ENCODE measurements around the gene S100A7A.

S100A7A gene

DNA sequence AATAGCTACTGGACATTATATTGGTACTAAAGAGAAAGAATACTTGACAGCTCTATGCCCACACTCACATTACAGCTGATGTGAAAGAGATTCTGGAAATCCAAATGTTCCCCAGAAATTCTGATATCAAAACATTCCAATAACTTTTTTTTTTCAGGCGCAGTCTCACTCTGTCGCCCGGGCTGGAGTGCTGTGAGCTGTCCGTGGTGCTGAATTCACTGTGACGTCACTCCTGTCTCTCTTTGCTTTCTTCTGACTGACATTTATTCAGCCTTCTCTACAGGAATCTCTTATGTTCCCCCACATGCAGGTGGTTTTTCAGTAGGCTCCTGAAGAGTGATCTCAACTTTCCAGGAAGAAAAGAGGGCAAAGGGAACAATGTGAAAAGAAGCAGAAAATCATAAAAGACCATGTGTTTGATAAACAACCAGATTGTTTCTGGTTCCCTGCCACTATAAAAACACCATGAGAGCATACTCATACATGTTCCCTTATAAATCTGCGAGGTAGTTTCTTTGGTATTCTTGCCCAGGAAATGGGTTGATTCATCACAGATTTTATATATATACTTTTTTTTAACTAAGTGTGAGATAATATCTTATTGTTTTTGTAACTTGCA is 6.2 kb downstream of the S100A7A start:
- ATAC-seq (replicated peaks): no peak
- H3K4me1 Mint-ChIP-seq: no peaks in the 10 kb centered on the region
- no peaks in the 10 kb centered on the region for H3K36me3 Mint-ChIP-seq
- no peak overlapping the region for H3K4me3 Mint-ChIP-seq
- no peaks in the 10 kb centered on the region for H3K9me3 Mint-ChIP-seq
- DNase-seq: no peak
- H3K27me3 Mint-ChIP-seq: peaks cover 35 to 40% of the 10 kb centered on the region in 2 donors
- no peak overlapping the region for H3K27ac Mint-ChIP-seq

GRCh38 chr1:153426809-153427208 is 10.5 kb downstream of the S100A7A start:
- Mint-ChIP-seq H3K9me3 (no peaks in the 10 kb centered on the region), H3K27me3 (peaks cover 22 to 35% of the 10 kb centered on the region in 2 donors)
- ATAC-seq (replicated peaks): no peak

GRCh38 chr1:153428073-153428638 is 11.8 kb downstream of the S100A7A start:
- Mint-ChIP-seq H3K9me3 (no peaks in the 10 kb centered on the region), H3K4me1 (no peaks in the 10 kb centered on the region), H3K36me3 (no peaks in the 10 kb centered on the region), H3K27ac (no peak overlapping the region), H3K27me3 (peaks cover 29 to 44% of the 10 kb centered on the region in 2 donors), H3K4me3 (no peak overlapping the region)
- DNase-seq: no peak
- no peak for ATAC-seq (replicated peaks)

More at GRCh38 chr1:153426809-153427208, 10.5 kb downstream of the S100A7A start:
- Mint-ChIP-seq H3K4me1 (no peaks in the 10 kb centered on the region), H3K27ac (no peak overlapping the region), H3K4me3 (no peak overlapping the region), H3K36me3 (no peaks in the 10 kb centered on the region)
- no peak for DNase-seq

DNA sequence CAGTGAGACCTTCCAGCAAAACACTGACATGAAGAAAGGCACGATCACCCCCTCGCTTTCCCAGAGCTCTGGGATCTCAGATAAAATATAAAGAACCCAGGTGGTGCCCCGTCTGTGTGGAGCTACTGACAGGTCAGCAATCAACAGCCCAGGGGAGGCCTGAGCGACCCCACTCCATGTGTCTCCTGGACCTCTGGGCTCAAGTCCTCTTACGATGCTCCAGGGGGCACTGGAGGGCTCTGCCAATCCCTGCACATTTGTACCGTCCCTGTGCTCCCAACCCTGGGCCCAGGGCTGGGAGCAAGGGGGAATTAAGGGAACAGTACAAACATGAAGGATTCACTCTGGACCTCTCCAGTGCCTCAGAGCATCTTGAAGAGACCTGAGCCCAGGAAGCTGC is 12.5 kb downstream of the S100A7A start:
- no peaks in the 10 kb centered on the region for H3K36me3 Mint-ChIP-seq
- H3K9me3 Mint-ChIP-seq: no peaks in the 10 kb centered on the region
- DNase-seq (no peak), ATAC-seq (replicated peaks) (no peak)
- H3K4me3 Mint-ChIP-seq: no peak overlapping the region
- H3K27ac Mint-ChIP-seq: no peak overlapping the region
- H3K4me1 Mint-ChIP-seq: no peaks in the 10 kb centered on the region
- peaks cover 27 to 46% of the 10 kb centered on the region in 2 donors for H3K27me3 Mint-ChIP-seq

DNA sequence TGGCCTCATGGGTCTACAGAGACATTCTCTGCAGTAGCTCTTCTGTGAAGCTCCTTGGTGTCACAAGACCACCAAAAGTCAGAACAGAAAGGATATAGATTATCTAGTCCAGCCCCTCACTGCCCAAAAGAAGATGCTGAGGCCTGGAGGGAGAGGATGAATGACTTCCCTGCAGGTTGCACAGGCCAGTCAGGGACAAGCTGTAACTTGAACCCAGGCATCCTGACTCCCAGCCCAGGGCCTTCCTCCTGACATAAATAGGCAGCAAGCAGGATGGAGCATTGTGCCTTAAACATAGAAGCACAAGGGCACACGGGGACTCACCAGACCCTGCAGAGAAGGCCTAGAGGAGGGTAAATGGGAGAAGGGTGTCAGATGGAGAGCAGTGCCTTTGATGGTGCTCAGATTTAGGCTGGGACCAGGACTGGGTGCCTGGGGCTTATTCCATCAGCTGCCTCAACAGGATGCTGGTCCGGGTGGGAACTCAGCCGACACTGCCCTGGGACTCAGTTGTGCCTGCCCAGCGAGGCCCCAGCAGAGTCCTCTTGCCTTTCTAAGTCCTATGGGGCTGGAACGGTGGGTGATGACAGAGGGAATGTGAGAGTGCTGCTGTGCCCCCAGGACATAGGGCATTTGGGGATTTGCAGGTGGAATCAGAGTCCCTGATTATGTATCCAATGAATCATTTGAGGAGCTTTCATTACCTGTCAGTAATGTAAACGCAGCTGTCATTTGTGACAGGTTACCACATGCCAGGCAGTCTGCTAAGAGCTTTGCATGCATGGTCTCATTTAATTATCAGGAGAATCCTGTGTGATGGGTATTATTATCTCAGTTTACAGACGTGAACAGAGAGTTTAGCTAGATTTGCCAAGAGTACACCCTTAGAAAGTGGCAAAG is 13.2 kb downstream of the S100A7A start:
- no peaks in the 10 kb centered on the region for H3K36me3 Mint-ChIP-seq
- H3K27me3 Mint-ChIP-seq: peaks cover 24 to 47% of the 10 kb centered on the region in 2 donors
- H3K4me3 Mint-ChIP-seq: no peak overlapping the region
- H3K9me3 Mint-ChIP-seq: no peaks in the 10 kb centered on the region
- H3K4me1 Mint-ChIP-seq: no peaks in the 10 kb centered on the region
- ATAC-seq (replicated peaks) (no peak), DNase-seq (no peak)
- no peak overlapping the region for H3K27ac Mint-ChIP-seq

GRCh38 chr1:153430166-153430553 is 13.8 kb downstream of the S100A7A start:
- H3K27me3 Mint-ChIP-seq: peaks cover 24 to 53% of the 10 kb centered on the region in 2 donors
- no peak overlapping the region for H3K4me3 Mint-ChIP-seq
- DNase-seq (no peak), ATAC-seq (replicated peaks) (no peak)
- no peaks in the 10 kb centered on the region for H3K9me3 Mint-ChIP-seq
- no peak overlapping the region for H3K27ac Mint-ChIP-seq
- no peaks in the 10 kb centered on the region for H3K36me3 Mint-ChIP-seq
- H3K4me1 Mint-ChIP-seq: no peaks in the 10 kb centered on the region

DNA sequence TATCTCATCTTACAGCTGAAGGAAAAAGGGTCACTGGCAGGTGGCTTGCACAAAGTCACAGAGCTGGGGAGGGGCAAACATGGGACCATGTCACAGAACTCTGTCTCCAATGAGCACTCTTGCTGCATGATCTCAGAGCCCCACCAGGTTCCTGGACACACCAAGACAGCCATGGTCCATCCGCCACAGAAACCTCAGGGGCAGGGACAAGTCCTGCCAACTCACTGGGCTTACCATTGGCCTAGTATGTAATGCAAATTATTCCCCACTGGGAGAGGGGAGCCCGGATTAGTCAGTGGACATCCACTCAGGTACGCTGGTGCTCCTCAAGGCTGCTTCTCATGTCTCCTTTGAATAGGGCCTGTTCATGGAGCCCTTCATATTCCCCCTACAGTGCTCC is 14.2 kb downstream of the S100A7A start:
- no peaks in the 10 kb centered on the region for H3K9me3 Mint-ChIP-seq
- no peak overlapping the region for H3K4me3 Mint-ChIP-seq
- no peak overlapping the region for H3K27ac Mint-ChIP-seq
- DNase-seq: no peak
- H3K27me3 Mint-ChIP-seq: peaks cover 21 to 55% of the 10 kb centered on the region in 2 donors
- no peak for ATAC-seq (replicated peaks)
- H3K4me1 Mint-ChIP-seq: no peaks in the 10 kb centered on the region
- H3K36me3 Mint-ChIP-seq: no peaks in the 10 kb centered on the region

DNA sequence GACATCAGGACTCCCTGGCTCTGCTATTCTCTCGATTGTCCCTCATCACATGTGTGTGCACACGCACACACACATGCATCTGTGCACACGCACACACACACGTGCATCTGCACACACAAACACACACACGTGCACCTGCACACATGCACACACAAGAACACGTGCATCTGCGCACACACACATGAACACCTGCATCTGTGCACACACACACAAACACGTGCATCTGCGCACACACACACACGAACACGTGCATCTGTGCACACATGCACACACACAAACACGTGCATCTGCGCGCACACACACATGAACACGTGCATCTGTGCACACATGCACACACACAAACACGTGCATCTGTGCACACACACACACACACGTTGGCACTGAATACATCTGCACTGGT is 14.7 kb downstream of the S100A7A start:
- Mint-ChIP-seq H3K4me1 (no peaks in the 10 kb centered on the region), H3K9me3 (no peaks in the 10 kb centered on the region), H3K36me3 (no peaks in the 10 kb centered on the region), H3K27me3 (peaks cover 18 to 59% of the 10 kb centered on the region in 2 donors), H3K4me3 (no peak overlapping the region), H3K27ac (no peak overlapping the region)
- ATAC-seq (replicated peaks): no peak
- no peak for DNase-seq

- peaks cover 16 to 61% of the 10 kb centered on the region in 2 donors for H3K27me3 Mint-ChIP-seq
- no peak overlapping the region for H3K27ac Mint-ChIP-seq
- H3K36me3 Mint-ChIP-seq: no peaks in the 10 kb centered on the region
- no peaks in the 10 kb centered on the region for H3K4me1 Mint-ChIP-seq
- DNase-seq (no peak), ATAC-seq (replicated peaks) (no peak)
- H3K9me3 Mint-ChIP-seq: no peaks in the 10 kb centered on the region
- no peak overlapping the region for H3K4me3 Mint-ChIP-seq
Observed at GRCh38 chr1:153431427-153431826, 15.1 kb downstream of the S100A7A start.

GRCh38 chr1:153431928-153432327 is 15.6 kb downstream of the S100A7A start:
- H3K4me1 Mint-ChIP-seq: peaks cover 0 to 2% of the 10 kb centered on the region in 2 donors
- no peak overlapping the region for H3K4me3 Mint-ChIP-seq
- H3K36me3 Mint-ChIP-seq: no peaks in the 10 kb centered on the region
- no peaks in the 10 kb centered on the region for H3K9me3 Mint-ChIP-seq
- peaks cover 16 to 56% of the 10 kb centered on the region in 2 donors for H3K27me3 Mint-ChIP-seq
- no peak for DNase-seq
- no peak for ATAC-seq (replicated peaks)
- H3K27ac Mint-ChIP-seq: no peak overlapping the region

- Mint-ChIP-seq H3K4me3 (no peak overlapping the region), H3K27ac (no peak overlapping the region), H3K4me1 (peaks cover 0 to 2% of the 10 kb centered on the region in 2 donors), H3K9me3 (no peaks in the 10 kb centered on the region), H3K36me3 (no peaks in the 10 kb centered on the region), H3K27me3 (peaks cover 22 to 56% of the 10 kb centered on the region in 2 donors)
- DNase-seq: no peak
- no peak for ATAC-seq (replicated peaks)
Observed at GRCh38 chr1:153432874-153433681, 16.8 kb downstream of the S100A7A start.

DNA sequence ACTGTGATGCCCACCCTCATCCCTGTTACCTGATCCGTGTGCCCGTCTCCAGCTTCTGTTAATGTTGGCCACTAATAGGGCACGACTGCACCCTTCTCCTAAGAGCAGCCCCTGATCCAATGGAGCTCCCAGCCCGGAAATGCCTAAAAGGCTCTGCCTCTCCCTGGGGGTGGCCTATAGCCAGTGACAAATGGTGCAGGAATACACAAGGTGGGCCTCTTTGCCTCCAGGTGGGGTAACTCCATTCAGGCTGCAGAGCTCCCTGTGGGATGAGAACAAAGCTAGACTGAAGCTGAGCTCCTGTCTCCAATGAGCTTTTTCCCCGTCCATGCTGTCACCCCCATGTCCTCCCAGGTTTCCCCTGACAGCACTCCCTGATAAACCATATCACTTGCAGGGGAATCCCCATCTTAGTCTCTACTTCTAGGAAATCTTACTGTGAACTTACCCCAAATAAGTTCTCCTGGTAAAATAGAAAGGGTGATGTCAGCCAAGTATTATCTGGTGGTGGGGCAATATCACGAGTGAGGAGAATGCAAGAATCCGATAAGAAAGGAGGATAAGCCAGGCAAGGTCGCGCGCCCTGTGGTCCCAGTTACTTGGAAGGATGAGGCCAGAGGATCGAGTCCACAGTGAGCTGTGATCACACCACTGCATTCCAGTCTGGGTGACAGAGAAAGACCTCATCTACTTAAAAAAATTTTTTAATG is 18.6 kb downstream of the S100A7A start:
- DNase-seq: no peak
- peaks cover 20 to 53% of the 10 kb centered on the region in 2 donors for H3K27me3 Mint-ChIP-seq
- H3K4me3 Mint-ChIP-seq: no peak overlapping the region
- no peak overlapping the region for H3K27ac Mint-ChIP-seq
- no peak for ATAC-seq (replicated peaks)
- peaks cover 0 to 2% of the 10 kb centered on the region in 2 donors for H3K4me1 Mint-ChIP-seq
- H3K9me3 Mint-ChIP-seq: no peaks in the 10 kb centered on the region
- H3K36me3 Mint-ChIP-seq: no peaks in the 10 kb centered on the region

GRCh38 chr1:153437236-153437635 is 20.9 kb downstream of the S100A7A start:
- no peak for DNase-seq
- H3K4me3 Mint-ChIP-seq: no peak overlapping the region
- no peak overlapping the region for H3K27ac Mint-ChIP-seq
- H3K9me3 Mint-ChIP-seq: no peaks in the 10 kb centered on the region
- H3K4me1 Mint-ChIP-seq: peaks cover 0 to 2% of the 10 kb centered on the region in 2 donors
- ATAC-seq (replicated peaks): no peak
- H3K36me3 Mint-ChIP-seq: no peaks in the 10 kb centered on the region
- peaks cover 23 to 45% of the 10 kb centered on the region in 2 donors for H3K27me3 Mint-ChIP-seq

Measured in stimulated activated naive B cell treated with anti-CD40 and anti-IgM and Interleukin-4, amounts not matched to agents 10 μg/mL and 1 μg/mL and 100 μg/mL, for 72 hours (primary cell).